ENCODE measurements around the gene DNAH10. TPM values are rescaled to one million over a fixed set of nuclear protein-coding genes. Genes with fewer than 3 reads are reported as not detected.

DNAH10 gene
- total and polyA plus RNA-seq, 10 of the 15 experiments (the other 5 are each of a cell fraction or from before 2014, with no cell fraction given), result 0.01 to 0.32 (median 0.06) TPM

- FAIRE-seq (no peak), DNase-seq (ENCODE audit: low read depth, low spot score) (no peak), ATAC-seq (no peak)
- Histone ChIP-seq H3K79me2 (ENCODE audit: control insufficient read depth, insufficient read depth, low read length) (no peaks in the 10 kb centered on the region), H4K20me1 (ENCODE audit: control insufficient read depth, insufficient read depth) (no peaks in the 10 kb centered on the region), H3K27ac (ENCODE audit: control insufficient read depth, insufficient read depth) (no peak overlapping the region), H3K27me3 (replicated peaks in 1 of 2; ENCODE audit: control insufficient read depth in 2 of 2, insufficient read depth in 2 of 2, low read length in 1 of 2) (no peaks in the 10 kb centered on the region; a peak in 2 of 4 replicates), H2AFZ (ENCODE audit: control insufficient read depth, low read depth, low read length) (no peak overlapping the region), H3K4me1 (ENCODE audit: control insufficient read depth, insufficient read depth, low read length) (peaks cover 11% of the 10 kb centered on the region), H3K4me3 (no peak overlapping the region), H3K4me2 (ENCODE audit: control insufficient read depth, insufficient read depth) (no peak overlapping the region), H3K36me3 (ENCODE audit: control insufficient read depth in 2 of 2, insufficient read depth in 2 of 2, low read length in 1 of 2) (no peaks in the 10 kb centered on the region), H3K9ac (ENCODE audit: control insufficient read depth, insufficient read depth, low read length) (no peak overlapping the region), H3K9me3 (replicated peaks; ENCODE audit: control insufficient read depth, insufficient read depth, low read length) (no peaks in the 10 kb centered on the region)
- POLR2A ChIA-PET, result no interaction called here
- BruUV-seq (replicated peaks), result no TSS peak
- RAD21 ChIA-PET (ENCODE audit: unreplicated experiment), result no interaction called here
- in situ Hi-C loops (cut with MboI), result no loop called here
- 17% methylated on average over 11 of the region's 11 CpGs for WGBS (ENCODE audit: insufficient coverage, insufficient replicate concordance, low lambda C conversion rate, missing lambda C conversion rate)
- CTCF ChIA-PET, result no interaction called here
- intact Hi-C loops (cut with micrococcal nuclease; ENCODE audit: unreplicated experiment), result no loop called here
- SMC1A ChIA-PET (ENCODE audit: uncharacterized antibody, unreplicated experiment), result no interaction called here
- TF ChIP-seq BHLHE40 (IDR thresholded peaks at IDR 0.05; ENCODE audit: borderline replicate concordance in 1 of 2, low read depth in 2 of 2, low read length in 1 of 2), result no peak
- TF ChIP-seq ESRRA (IDR thresholded peaks at IDR 0.05; ENCODE audit: low read length), result no peak
- no peak for TF ChIP-seq STAT3 (IDR thresholded peaks at IDR 0.05; ENCODE audit: low read depth, low read length)
- no peak for TF ChIP-seq IKZF2 (IDR thresholded peaks at IDR 0.05)
- TF ChIP-seq POLR2A (IDR thresholded peaks at IDR 0.05; ENCODE audit: low read depth, low read length), result no peak
- no peak for TF ChIP-seq ATF7 (IDR thresholded peaks at IDR 0.05; ENCODE audit: low read depth)
- no peak for TF ChIP-seq YBX1 (IDR thresholded peaks at IDR 0.05)
- TF ChIP-seq FOS (IDR thresholded peaks at IDR 0.05; ENCODE audit: borderline replicate concordance, extremely low read depth, insufficient read length), result no peak
- no peak for TF ChIP-seq EZH2 (IDR thresholded peaks at IDR 0.05; ENCODE audit: borderline replicate concordance, control insufficient read depth, low read depth, low read length)
These were observed 172.0 kb downstream of the DNAH10 start for GRCh38 chr12:123934016-123934620.

- ATAC-seq, result no peak
- Histone ChIP-seq H3K4me1 (ENCODE audit: control insufficient read depth, insufficient read depth, low read length) (peaks cover 11% of the 10 kb centered on the region), H3K9ac (ENCODE audit: control insufficient read depth, insufficient read depth, low read length) (no peak overlapping the region), H3K9me3 (replicated peaks; ENCODE audit: control insufficient read depth, insufficient read depth, low read length) (no peaks in the 10 kb centered on the region), H3K79me2 (ENCODE audit: control insufficient read depth, insufficient read depth, low read length) (no peaks in the 10 kb centered on the region), H3K36me3 (ENCODE audit: control insufficient read depth in 2 of 2, insufficient read depth in 2 of 2, low read length in 1 of 2) (no peaks in the 10 kb centered on the region), H2AFZ (ENCODE audit: control insufficient read depth, low read depth, low read length) (no peak overlapping the region), H3K27ac (ENCODE audit: control insufficient read depth, insufficient read depth) (no peak overlapping the region), H3K4me3 (no peak overlapping the region), H3K27me3 (replicated peaks in 1 of 2; ENCODE audit: control insufficient read depth in 2 of 2, insufficient read depth in 2 of 2, low read length in 1 of 2) (no peaks in the 10 kb centered on the region; a peak in 1 of 4 replicates), H4K20me1 (ENCODE audit: control insufficient read depth, insufficient read depth) (no peaks in the 10 kb centered on the region), H3K4me2 (ENCODE audit: control insufficient read depth, insufficient read depth) (no peak overlapping the region)
- no TSS peak for BruUV-seq (replicated peaks)
- POLR2A ChIA-PET, result no interaction called here
- CTCF ChIA-PET, result no interaction called here
- no peak for DNase-seq (ENCODE audit: low read depth, low spot score)
- RAD21 ChIA-PET (ENCODE audit: unreplicated experiment), result no interaction called here
- in situ Hi-C loops (cut with MboI) (no loop called here), intact Hi-C loops (cut with micrococcal nuclease; ENCODE audit: unreplicated experiment) (no loop called here)
- 52% methylated on average over 9 of the region's 9 CpGs for WGBS (ENCODE audit: insufficient coverage, insufficient replicate concordance, low lambda C conversion rate, missing lambda C conversion rate)
- FAIRE-seq, result no peak
- SMC1A ChIA-PET (ENCODE audit: uncharacterized antibody, unreplicated experiment), result no interaction called here
- TF ChIP-seq RUNX3 (IDR thresholded peaks at IDR 0.05; ENCODE audit: low read length) (no peak), BCL3 (IDR thresholded peaks at IDR 0.05; ENCODE audit: borderline replicate concordance, insufficient read depth, low read depth, low read length, poor library complexity, severe bottlenecking) (no peak), MYC (IDR thresholded peaks at IDR 0.05; ENCODE audit: insufficient read depth, insufficient read length, insufficient replicate concordance, low read length, severe bottlenecking) (no peak), SREBF1 (IDR thresholded peaks at IDR 0.05; ENCODE audit: low read length) (no peak), ZNF622 (IDR thresholded peaks at IDR 0.05) (no peak), ZNF24 (IDR thresholded peaks at IDR 0.05) (no peak), SIN3A (IDR thresholded peaks at IDR 0.05; ENCODE audit: low read depth, low read length) (no peak), KLF5 (IDR thresholded peaks at IDR 0.05; ENCODE audit: partially characterized antibody) (no peak), PKNOX1 (IDR thresholded peaks at IDR 0.05) (no peak), POLR2A (IDR thresholded peaks at IDR 0.05; ENCODE audit: low read depth, low read length) (no peak)
These were observed 172.7 kb downstream of the DNAH10 start for GRCh38 chr12:123934829-123935228.
